GM12878 (cell line): ENCODE data around the gene SUN5. TPM values are rescaled to one million over a fixed set of nuclear protein-coding genes. Genes with fewer than 3 reads are reported as not detected.

Experiments
- ATAC-seq: fragments of 200-7000 bp; cut with Tn5 transposase; 3 replicates; pipeline ENCODE4 v1.9.1; 2020; ENCODE audit warnings: mild to moderate bottlenecking, moderate library complexity
- BruUV-seq: library from RNA; stranded (reverse); fragments of 400-500 nt; replicated peaks from 2 replicates; lab custom pipeline; 2021; lab: Mats Ljungman, UMichigan
- CTCF ChIA-PET: fragments of 300-600 bp; sonication (Branson Sonifier 250); formaldehyde crosslinking; extraction: SDS; loops from one replicate; lab custom pipeline; 2021; ENCODE audit warnings: inconsistent platforms; lab: Yijun Ruan, JAX
- POLR2A ChIA-PET: fragments of 350-600 bp; formaldehyde crosslinking; extraction: SDS; loops from one replicate; lab custom pipeline; 2021; ENCODE audit warnings: inconsistent platforms; lab: Charles Lee
- RAD21 ChIA-PET: fragments of 300-600 bp; sonication (Branson Sonifier 250); formaldehyde crosslinking; loops from one replicate; lab custom pipeline; 2023; ENCODE audit warnings: antibody characterized with exemption; ENCODE audit not compliant: unreplicated experiment; lab: Charles Lee
- SMC1A ChIA-PET: fragments of 300-600 bp; sonication (Branson Sonifier 250); formaldehyde crosslinking; loops from one replicate; lab custom pipeline; 2023; ENCODE audit not compliant: unreplicated experiment, uncharacterized antibody; lab: Charles Lee
- DNase-seq: peaks from one replicate; pipeline ENCODE4 v3.0.0-alpha.2; 2011; ENCODE audit warnings: low read depth, low spot score
- FAIRE-seq: peaks from 3 replicates; lab custom pipeline; 2011; peaks lifted over from hg19 to GRCh38; lab: Jason Lieb, UNC
- H2AFZ ChIP-seq: 2 replicates; pipeline ENCODE4 v1.6.0; 2011; ENCODE audit warnings: low read depth, low read length, control low read depth; ENCODE audit not compliant: control insufficient read depth
- H3K27ac ChIP-seq: 2 replicates; pipeline ENCODE4 v1.5.1; 2011; ENCODE audit warnings: control low read depth; ENCODE audit not compliant: control insufficient read depth, insufficient read depth
- H3K27me3 ChIP-seq, 2 experiments: replicated peaks in 1 of 2; 2 replicates each; pipeline versions ENCODE4 v1.6.0 to v1.6.1; 2011; ENCODE audit warnings: low read length in 1 of 2; ENCODE audit not compliant: control insufficient read depth in 2 of 2, insufficient read depth in 2 of 2
- H3K36me3 ChIP-seq, 2 experiments: 2 replicates each; pipeline ENCODE4 v1.5.1; 2011; ENCODE audit warnings: low read length in 1 of 2; ENCODE audit not compliant: control insufficient read depth in 2 of 2, insufficient read depth in 2 of 2
- H3K4me1 ChIP-seq: 2 replicates; pipeline ENCODE4 v1.6.1; 2011; ENCODE audit warnings: mild to moderate bottlenecking, low read length, moderate library complexity, mixed read lengths; ENCODE audit not compliant: control insufficient read depth, insufficient read depth
- H3K4me2 ChIP-seq: 2 replicates; pipeline ENCODE4 v1.6.0; 2011; ENCODE audit warnings: control low read depth; ENCODE audit not compliant: control insufficient read depth, insufficient read depth
- H3K4me3 ChIP-seq: fragments of 200-600 bp; sonication (generic); 2 replicates; pipeline ENCODE4 v1.5.1; 2016
- H3K79me2 ChIP-seq: 2 replicates; pipeline ENCODE4 v1.6.0; 2011; ENCODE audit warnings: low read length; ENCODE audit not compliant: control insufficient read depth, insufficient read depth
- H3K9ac ChIP-seq: 2 replicates; pipeline ENCODE4 v1.8.0; 2011; ENCODE audit warnings: low read length, control low read depth, mixed read lengths; ENCODE audit not compliant: control insufficient read depth, insufficient read depth
- H3K9me3 ChIP-seq: replicated peaks from 3 replicates; pipeline ENCODE4 v1.5.1; 2011; ENCODE audit warnings: mild to moderate bottlenecking, low read length; ENCODE audit not compliant: control insufficient read depth, insufficient read depth
- H4K20me1 ChIP-seq: 2 replicates; pipeline ENCODE4 v1.6.0; 2011; ENCODE audit not compliant: control insufficient read depth, insufficient read depth
- CEBPZ ChIP-seq: fragments of 150-350 bp; IDR thresholded peaks from 2 replicates; pipeline ENCODE4 v1.6.1; 2016; ENCODE audit warnings: low read depth, low read length
- SMAD1 ChIP-seq: fragments of 450-650 bp; IDR thresholded peaks from 2 replicates; pipeline ENCODE4 v1.6.1; 2018; ENCODE audit warnings: mild to moderate bottlenecking, low read depth; ENCODE audit not compliant: partially characterized antibody
- TCF7 ChIP-seq: IDR thresholded peaks from 2 replicates; pipeline ENCODE4 v1.6.1; 2014; ENCODE audit warnings: antibody characterized with exemption, borderline replicate concordance
- ZNF24 ChIP-seq: fragments of 450-650 bp; IDR thresholded peaks from 2 replicates; pipeline ENCODE4 v1.6.1; 2017; ENCODE audit warnings: antibody characterized with exemption, mild to moderate bottlenecking
- WGBS: methylation state at CpG from one replicate; pipeline ENCODE4 v1.1.6; 2016; ENCODE audit warnings: low lambda C conversion rate; ENCODE audit not compliant: insufficient replicate concordance, insufficient coverage; ENCODE audit errors: missing lambda C conversion rate; 5-methylcytosine and 5-hydroxymethylcytosine counted together
- in situ Hi-C: fragments of 300-500 bp; cut with MboI; formaldehyde crosslinking; loops from 9 replicates; pipeline ENCODE4 v1.14.3; 2018; ENCODE audit warnings: mixed read lengths
- intact Hi-C: fragments of 100-400 bp; cut with micrococcal nuclease; formaldehyde crosslinking; loops from one replicate; pipeline ENCODE4 v1.14.2; 2022; ENCODE audit not compliant: unreplicated experiment
- polyA plus RNA-seq, 11 experiments: library from polyadenylated mRNA; depleted of rRNA in 4 of 11; unstranded in 6 of 11; stranded (reverse) in 5 of 11; fragments of >200 nt; fragmentation: Nextera tagmentation in 4 of 11; fragmentation: Illumina TruSeq in 1 of 11; extraction: Ambion mirVana in 4 of 11; extraction: Trizol in 1 of 11; gene quantifications; 1 replicate in 1 of 11; 2 replicates in 10 of 11; pipeline versions ENCODE4 v1.2.1 to v1.2.3, GENCODE V29; 2011 to 2016; ENCODE audit warnings: inconsistent platforms in 2 of 11, missing spikeins in 2 of 11, low read depth in 1 of 11
- total RNA-seq, 4 experiments: library from RNA; depleted of rRNA in 3 of 4; stranded (reverse); fragments of >200 nt in 3 of 4; fragmentation: Illumina TruSeq in 1 of 4; extraction: Trizol in 1 of 4; gene quantifications; 2 replicates each; pipeline versions ENCODE4 v1.2.1 to v1.2.3, GENCODE V29; 2013 to 2021

Gene SUN5
- total and polyA plus RNA-seq, 10 of the 15 experiments (the other 5 are each of a cell fraction or from before 2014, with no cell fraction given): not detected

GRCh38 chr20:33031531-33031930, 27.3 kb upstream of the SUN5 start, which contains the start of gene BPIFB6 (continued):
- TF ChIP-seq CEBPZ (no peak), TCF7 (no peak)

DNA sequence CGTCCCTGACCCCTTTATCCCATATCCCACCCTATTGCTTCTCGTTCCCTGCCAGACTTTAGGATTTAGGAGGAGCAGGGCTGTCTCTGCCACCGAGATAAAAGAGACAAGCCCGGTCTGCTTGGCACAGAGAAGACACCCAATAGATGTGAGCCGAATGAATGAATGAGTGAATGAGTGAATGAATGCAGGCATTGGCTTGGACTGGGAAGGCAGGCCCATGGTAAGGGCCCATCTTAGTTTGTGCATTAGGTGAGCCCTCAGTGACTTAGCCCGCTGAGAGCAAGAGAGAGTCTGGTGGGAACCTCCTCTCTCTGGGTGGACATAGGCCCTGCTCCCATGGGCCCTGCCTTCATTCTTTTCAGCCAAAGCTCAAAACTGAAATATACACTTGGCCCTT, 26.3 kb upstream of the SUN5 start:
- no peak overlapping the region for H2AFZ ChIP-seq
- no peaks in the 10 kb centered on the region for H4K20me1 ChIP-seq
- RAD21 ChIA-PET: no interaction called here
- no peaks in the 10 kb centered on the region for H3K36me3 ChIP-seq
- H3K4me3 ChIP-seq: no peak overlapping the region
- H3K4me2 ChIP-seq: no peak overlapping the region
- CTCF ChIA-PET: interaction anchor here (0.9 kb wide), 1 partner anchor 10 kb away, joined by 3 read pairs; no protein-coding TSS in a partner anchor
- 10% methylated on average over 6 of the region's 6 CpGs for WGBS
- intact Hi-C loops: no loop called here
- no peak overlapping the region for H3K27ac ChIP-seq
- no peak for ATAC-seq
- no peak for FAIRE-seq
- no peaks in the 10 kb centered on the region for H3K79me2 ChIP-seq
- no peaks in the 10 kb centered on the region for H3K4me1 ChIP-seq
- BruUV-seq: no TSS peak
- H3K9ac ChIP-seq: no peak overlapping the region
- SMC1A ChIA-PET: no interaction called here
- in situ Hi-C loops: no loop called here
- H3K9me3 ChIP-seq: no peaks in the 10 kb centered on the region
- POLR2A ChIA-PET: no interaction called here
- peaks cover 0 to 1% of the 10 kb centered on the region in 2 experiments; a peak in 1 of 4 replicates for H3K27me3 ChIP-seq
- TF ChIP-seq ZNF24: 0 out of 2 replicates have a peak, but pooled peaks have one; percentile 57
- no peak for TF ChIP-seq SMAD1
- DNase-seq: no peak
